Right ventricle myocardium inferior (tissue), 1 donor: Measurements from ENCODE around the gene KCNS1. TPM values are rescaled to one million over a fixed set of nuclear protein-coding genes. Genes with fewer than 3 reads are reported as not detected.
A peak's percentile ranks its signal among the peaks of the same experiment; 100 is the strongest.
"Not testable (repeated sequence)": the region's sequence is repeated elsewhere in the genome, so short reads cannot be mapped to it uniquely, and the experiment has no call there.

Experiments used
- ATAC-seq: fragments of 200-7000 bp; cut with Tn5 transposase; one replicate; pipeline ENCODE4 v1.9.1; 2020; ENCODE audit warnings: mild to moderate bottlenecking, moderate library complexity
- DNase-seq: peaks from one replicate; pipeline ENCODE4 v3.0.0; 2021; ENCODE audit errors: missing footprints
- intact Hi-C: fragments of 100-400 bp; cut with DNase I; formaldehyde crosslinking; loops from one replicate; pipeline ENCODE4 v1.11.0; 2022
- long read RNA-seq: library from polyadenylated mRNA; unstranded; transcript quantifications from one replicate; pipeline ENCODE4 v2.0.0, GENCODE V29; 2021
- total RNA-seq: library from RNA; stranded (reverse); fragmentation: NEBNext Ultra II Directional; extraction: Animal tissue kit (Norgen Biotek cat#: 25700); gene quantifications from one replicate; pipeline ENCODE4 v1.2.1, GENCODE V29; 2021
- donor health status: DM: no; HTN: yes; CAD: no; lungs with severe emphysema.

KCNS1 gene
- total RNA-seq: not detected
- long read RNA-seq, partial matches to known transcripts: 1 of 1 reads
- long read RNA-seq, other reads (novel, unspliced or antisense): 0 of 1 reads

- DNase-seq: no peak
Measured at GRCh38 chr20:45100563-45101245, at the start of gene KCNS1. KCNS1 (minus strand) TSS chr20:45101127; CDS start chr20:45099236, 1,891 bp downstream.

GRCh38 chr20:45149062-45149461 lies 48.1 kb upstream of the KCNS1 start:
- no peak for ATAC-seq
- no peak for DNase-seq
- intact Hi-C loops: no loop called here

More at GRCh38 chr20:45100563-45101245, at the start of gene KCNS1:
- intact Hi-C loops: no loop called here
- no peak for ATAC-seq

GRCh38 chr20:45140836-45141235 lies 39.9 kb upstream of the KCNS1 start:
- intact Hi-C loops: no loop called here
- DNase-seq: no peak
- ATAC-seq: no peak

- DNase-seq, ATAC-seq, intact Hi-C loops: not testable (repeated sequence)
Measured at GRCh38 chr20:45139733-45140375, 38.9 kb upstream of the KCNS1 start.

GRCh38 chr20:45138561-45139300 lies 37.8 kb upstream of the KCNS1 start:
- ATAC-seq (no peak), DNase-seq (peak; percentile 89)
- intact Hi-C loops: no loop called here

GRCh38 chr20:45136911-45137310 lies 36.0 kb upstream of the KCNS1 start:
- intact Hi-C loops: no loop called here
- ATAC-seq (no peak), DNase-seq (no peak)

- intact Hi-C loops: no loop called here
Measured at GRCh38 chr20:45128099-45128498, 27.2 kb upstream of the KCNS1 start.

GRCh38 chr20:45124365-45124764 lies 23.4 kb upstream of the KCNS1 start, which contains the start of gene WFDC12:
WFDC12 (minus strand) TSS chr20:45124465; CDS start chr20:45124447, 18 bp downstream.
- ATAC-seq (no peak), DNase-seq (no peak)
- intact Hi-C loops: no loop called here

More at GRCh38 chr20:45128099-45128498, 27.2 kb upstream of the KCNS1 start:
- no peak for DNase-seq
- ATAC-seq: no peak

- intact Hi-C loops: no loop called here
- DNase-seq (no peak), ATAC-seq (no peak)
Measured at GRCh38 chr20:45121388-45121787, 20.5 kb upstream of the KCNS1 start.

GRCh38 chr20:45119556-45120266 lies 18.8 kb upstream of the KCNS1 start:
- no peak for DNase-seq
- ATAC-seq: no peak
- intact Hi-C loops: no loop called here

GRCh38 chr20:45118028-45118427 lies 17.1 kb upstream of the KCNS1 start:
- intact Hi-C loops: no loop called here
- no peak for DNase-seq
- no peak for ATAC-seq

GRCh38 chr20:45117581-45117980 lies 16.7 kb upstream of the KCNS1 start:
- DNase-seq (no peak), ATAC-seq (no peak)
- intact Hi-C loops: no loop called here

GRCh38 chr20:45115829-45116228 lies 14.9 kb upstream of the KCNS1 start:
- intact Hi-C loops: no loop called here
- no peak for ATAC-seq

GRCh38 chr20:45115386-45115774 lies 14.5 kb upstream of the KCNS1 start:
- intact Hi-C loops: no loop called here
- DNase-seq (no peak), ATAC-seq (no peak)

More at GRCh38 chr20:45115829-45116228, 14.9 kb upstream of the KCNS1 start:
- DNase-seq: no peak

- intact Hi-C loops: loop anchor here (5.0 kb wide), 1 partner anchor 72 kb away; no protein-coding TSS in a partner anchor
- ATAC-seq (no peak), DNase-seq (no peak)
Measured at GRCh38 chr20:45114465-45115385, 13.8 kb upstream of the KCNS1 start, which contains the start of gene WFDC5. WFDC5 (minus strand) TSS chr20:45115174; CDS start chr20:45115083, 91 bp downstream.

- DNase-seq: no peak
- no peak for ATAC-seq
- intact Hi-C loops: loop anchor here (5.0 kb wide), 1 partner anchor 72 kb away; no protein-coding TSS in a partner anchor
Measured at GRCh38 chr20:45113865-45114264, 12.9 kb upstream of the KCNS1 start.

- ATAC-seq (no peak), DNase-seq (no peak)
- intact Hi-C loops: loop anchor here (5.0 kb wide), 1 partner anchor 70 kb away; no protein-coding TSS in a partner anchor
Measured at GRCh38 chr20:45112754-45113153, 11.8 kb upstream of the KCNS1 start.
